GM12878 (cell line): ENCODE results near the gene CSF3. TPM values are rescaled to one million over a fixed set of nuclear protein-coding genes. Genes with fewer than 3 reads are reported as not detected.
A peak's percentile ranks its signal among the peaks of the same experiment; 100 is the strongest.

Source experiments
- ATAC-seq: fragments of 200-7000 bp; cut with Tn5 transposase; 3 replicates; pipeline ENCODE4 v1.9.1; 2020; ENCODE audit warnings: mild to moderate bottlenecking, moderate library complexity
- BruUV-seq: library from RNA; stranded (reverse); fragments of 400-500 nt; replicated peaks from 2 replicates; lab custom pipeline; 2021; lab: Mats Ljungman, UMichigan
- CTCF ChIA-PET: fragments of 300-600 bp; sonication (Branson Sonifier 250); formaldehyde crosslinking; extraction: SDS; loops from one replicate; lab custom pipeline; 2021; ENCODE audit warnings: inconsistent platforms; lab: Yijun Ruan, JAX
- POLR2A ChIA-PET: fragments of 350-600 bp; formaldehyde crosslinking; extraction: SDS; loops from one replicate; lab custom pipeline; 2021; ENCODE audit warnings: inconsistent platforms; lab: Charles Lee
- RAD21 ChIA-PET: fragments of 300-600 bp; sonication (Branson Sonifier 250); formaldehyde crosslinking; loops from one replicate; lab custom pipeline; 2023; ENCODE audit warnings: antibody characterized with exemption; ENCODE audit not compliant: unreplicated experiment; lab: Charles Lee
- SMC1A ChIA-PET: fragments of 300-600 bp; sonication (Branson Sonifier 250); formaldehyde crosslinking; loops from one replicate; lab custom pipeline; 2023; ENCODE audit not compliant: unreplicated experiment, uncharacterized antibody; lab: Charles Lee
- DNase-seq: peaks from one replicate; pipeline ENCODE4 v3.0.0-alpha.2; 2011; ENCODE audit warnings: low read depth, low spot score
- FAIRE-seq: peaks from 3 replicates; lab custom pipeline; 2011; peaks lifted over from hg19 to GRCh38; lab: Jason Lieb, UNC
- H2AFZ ChIP-seq: 2 replicates; pipeline ENCODE4 v1.6.0; 2011; ENCODE audit warnings: low read depth, low read length, control low read depth; ENCODE audit not compliant: control insufficient read depth
- H3K27ac ChIP-seq: 2 replicates; pipeline ENCODE4 v1.5.1; 2011; ENCODE audit warnings: control low read depth; ENCODE audit not compliant: control insufficient read depth, insufficient read depth
- H3K27me3 ChIP-seq, 2 experiments: replicated peaks in 1 of 2; 2 replicates each; pipeline versions ENCODE4 v1.6.0 to v1.6.1; 2011; ENCODE audit warnings: low read length in 1 of 2; ENCODE audit not compliant: control insufficient read depth in 2 of 2, insufficient read depth in 2 of 2
- H3K36me3 ChIP-seq, 2 experiments: 2 replicates each; pipeline ENCODE4 v1.5.1; 2011; ENCODE audit warnings: low read length in 1 of 2; ENCODE audit not compliant: control insufficient read depth in 2 of 2, insufficient read depth in 2 of 2
- H3K4me1 ChIP-seq: 2 replicates; pipeline ENCODE4 v1.6.1; 2011; ENCODE audit warnings: mild to moderate bottlenecking, low read length, moderate library complexity, mixed read lengths; ENCODE audit not compliant: control insufficient read depth, insufficient read depth
- H3K4me2 ChIP-seq: 2 replicates; pipeline ENCODE4 v1.6.0; 2011; ENCODE audit warnings: control low read depth; ENCODE audit not compliant: control insufficient read depth, insufficient read depth
- H3K4me3 ChIP-seq: fragments of 200-600 bp; sonication (generic); 2 replicates; pipeline ENCODE4 v1.5.1; 2016
- H3K79me2 ChIP-seq: 2 replicates; pipeline ENCODE4 v1.6.0; 2011; ENCODE audit warnings: low read length; ENCODE audit not compliant: control insufficient read depth, insufficient read depth
- H3K9ac ChIP-seq: 2 replicates; pipeline ENCODE4 v1.8.0; 2011; ENCODE audit warnings: low read length, control low read depth, mixed read lengths; ENCODE audit not compliant: control insufficient read depth, insufficient read depth
- H3K9me3 ChIP-seq: replicated peaks from 3 replicates; pipeline ENCODE4 v1.5.1; 2011; ENCODE audit warnings: mild to moderate bottlenecking, low read length; ENCODE audit not compliant: control insufficient read depth, insufficient read depth
- H4K20me1 ChIP-seq: 2 replicates; pipeline ENCODE4 v1.6.0; 2011; ENCODE audit not compliant: control insufficient read depth, insufficient read depth
- POLR2A ChIP-seq: IDR thresholded peaks from 2 replicates; pipeline ENCODE4 v1.6.1; 2011; ENCODE audit warnings: low read depth, mild to moderate bottlenecking, low read length
- POLR2AphosphoS5 ChIP-seq: IDR thresholded peaks from 2 replicates; pipeline ENCODE4 v1.6.1; 2011; ENCODE audit warnings: mild to moderate bottlenecking, low read length, inconsistent platforms
- TARDBP ChIP-seq: IDR thresholded peaks from 2 replicates; pipeline ENCODE4 v1.6.1; 2016; ENCODE audit warnings: borderline replicate concordance
- YY1 ChIP-seq: IDR thresholded peaks from 2 replicates; pipeline ENCODE4 v1.6.1; 2011; ENCODE audit warnings: low read depth, mild to moderate bottlenecking, low read length
- WGBS: methylation state at CpG from one replicate; pipeline ENCODE4 v1.1.6; 2016; ENCODE audit warnings: low lambda C conversion rate; ENCODE audit not compliant: insufficient replicate concordance, insufficient coverage; ENCODE audit errors: missing lambda C conversion rate; 5-methylcytosine and 5-hydroxymethylcytosine counted together
- in situ Hi-C: fragments of 300-500 bp; cut with MboI; formaldehyde crosslinking; loops from 9 replicates; pipeline ENCODE4 v1.14.3; 2018; ENCODE audit warnings: mixed read lengths
- intact Hi-C: fragments of 100-400 bp; cut with micrococcal nuclease; formaldehyde crosslinking; loops from one replicate; pipeline ENCODE4 v1.14.2; 2022; ENCODE audit not compliant: unreplicated experiment
- polyA plus RNA-seq, 11 experiments: library from polyadenylated mRNA; depleted of rRNA in 4 of 11; unstranded in 6 of 11; stranded (reverse) in 5 of 11; fragments of >200 nt; fragmentation: Nextera tagmentation in 4 of 11; fragmentation: Illumina TruSeq in 1 of 11; extraction: Ambion mirVana in 4 of 11; extraction: Trizol in 1 of 11; gene quantifications; 1 replicate in 1 of 11; 2 replicates in 10 of 11; pipeline versions ENCODE4 v1.2.1 to v1.2.3, GENCODE V29; 2011 to 2016; ENCODE audit warnings: inconsistent platforms in 2 of 11, missing spikeins in 2 of 11, low read depth in 1 of 11
- total RNA-seq, 4 experiments: library from RNA; depleted of rRNA in 3 of 4; stranded (reverse); fragments of >200 nt in 3 of 4; fragmentation: Illumina TruSeq in 1 of 4; extraction: Trizol in 1 of 4; gene quantifications; 2 replicates each; pipeline versions ENCODE4 v1.2.1 to v1.2.3, GENCODE V29; 2013 to 2021

Gene CSF3
- total and polyA plus RNA-seq, 10 of the 15 experiments (the other 5 are each of a cell fraction or from before 2014, with no cell fraction given), result 0.09 to 0.28 (median 0.12) TPM; not detected in 5

- Histone ChIP-seq H3K27ac (no peak overlapping the region), H3K27me3 (no peaks in the 10 kb centered on the region), H3K9ac (no peak overlapping the region), H3K4me1 (no peaks in the 10 kb centered on the region), H4K20me1 (no peaks in the 10 kb centered on the region), H2AFZ (no peak overlapping the region)
- DNase-seq (no peak), ATAC-seq (no peak)
- intact Hi-C loops (no loop called here), in situ Hi-C loops (no loop called here)
- SMC1A ChIA-PET, result interaction anchor here (0.9 kb wide), 1 partner anchor 103 kb away, joined by 3 read pairs; no protein-coding TSS in a partner anchor
- RAD21 ChIA-PET, result no interaction called here
- POLR2A ChIA-PET, result interaction anchor here (0.6 to 1.2 kb wide), 3 partner anchors 18 to 112 kb away, joined by 3 to 4 read pairs (median 3); partner anchors contain the start of gene CSF3
- CTCF ChIA-PET, result interaction anchor here (0.6 to 1.6 kb wide), 4 partner anchors 10 to 79 kb away, joined by 3 to 7 read pairs (median 4); no protein-coding TSS in a partner anchor
- no TSS peak for BruUV-seq
- no peak for TF ChIP-seq TARDBP
- TF ChIP-seq POLR2A, result 0 out of 2 replicates have a peak, but pooled peaks have one; percentile 17
- TF ChIP-seq, all 136 proteins: peak for 1
- Histone ChIP-seq H3K79me2 (no peaks in the 10 kb centered on the region), H3K4me3 (no peak overlapping the region), H3K9me3 (no peaks in the 10 kb centered on the region), H3K4me2 (no peak overlapping the region), H3K36me3 (peaks cover 33 to 43% of the 10 kb centered on the region in 2 experiments)
- 70% methylated on average over 6 of the region's 6 CpGs for WGBS
- no peak for FAIRE-seq
Observed at GRCh38 chr17:39996800-39997199, 18.4 kb upstream of the CSF3 start.

GRCh38 chr17:39997543-39997942 is 17.7 kb upstream of the CSF3 start:
- SMC1A ChIA-PET, result no interaction called here
- RAD21 ChIA-PET, result no interaction called here
- no TSS peak for BruUV-seq

More at GRCh38 chr17:39997543-39997942, 17.7 kb upstream of the CSF3 start:
- Histone ChIP-seq H3K27me3 (no peaks in the 10 kb centered on the region), H3K79me2 (no peaks in the 10 kb centered on the region), H3K4me1 (no peaks in the 10 kb centered on the region), H3K4me3 (no peak overlapping the region), H3K36me3 (peaks cover 29 to 39% of the 10 kb centered on the region in 2 experiments), H3K9ac (no peak overlapping the region), H3K9me3 (no peaks in the 10 kb centered on the region), H2AFZ (no peak overlapping the region), H3K4me2 (no peak overlapping the region), H4K20me1 (no peaks in the 10 kb centered on the region), H3K27ac (no peak overlapping the region)
- FAIRE-seq (no peak), DNase-seq (no peak), ATAC-seq (no peak)
- intact Hi-C loops, result no loop called here
- 88% methylated on average over 4 of the region's 4 CpGs for WGBS
- TF ChIP-seq YY1, result no peak
- 0 out of 2 replicates have a peak, but pooled peaks have one; percentile 14 for TF ChIP-seq POLR2AphosphoS5
- in situ Hi-C loops, result no loop called here
- POLR2A ChIA-PET, result interaction anchor here (0.5 to 0.6 kb wide), 2 partner anchors 112 to 149 kb away, joined by 4 to 5 read pairs; no protein-coding TSS in a partner anchor
- CTCF ChIA-PET, result interaction anchor here (0.8 to 1.6 kb wide), 2 partner anchors 28 to 78 kb away, joined by 3 to 7 read pairs; no protein-coding TSS in a partner anchor
